ENCODE measurements around the gene SPOCK3.

- TF ChIP-seq, protein P1, sequence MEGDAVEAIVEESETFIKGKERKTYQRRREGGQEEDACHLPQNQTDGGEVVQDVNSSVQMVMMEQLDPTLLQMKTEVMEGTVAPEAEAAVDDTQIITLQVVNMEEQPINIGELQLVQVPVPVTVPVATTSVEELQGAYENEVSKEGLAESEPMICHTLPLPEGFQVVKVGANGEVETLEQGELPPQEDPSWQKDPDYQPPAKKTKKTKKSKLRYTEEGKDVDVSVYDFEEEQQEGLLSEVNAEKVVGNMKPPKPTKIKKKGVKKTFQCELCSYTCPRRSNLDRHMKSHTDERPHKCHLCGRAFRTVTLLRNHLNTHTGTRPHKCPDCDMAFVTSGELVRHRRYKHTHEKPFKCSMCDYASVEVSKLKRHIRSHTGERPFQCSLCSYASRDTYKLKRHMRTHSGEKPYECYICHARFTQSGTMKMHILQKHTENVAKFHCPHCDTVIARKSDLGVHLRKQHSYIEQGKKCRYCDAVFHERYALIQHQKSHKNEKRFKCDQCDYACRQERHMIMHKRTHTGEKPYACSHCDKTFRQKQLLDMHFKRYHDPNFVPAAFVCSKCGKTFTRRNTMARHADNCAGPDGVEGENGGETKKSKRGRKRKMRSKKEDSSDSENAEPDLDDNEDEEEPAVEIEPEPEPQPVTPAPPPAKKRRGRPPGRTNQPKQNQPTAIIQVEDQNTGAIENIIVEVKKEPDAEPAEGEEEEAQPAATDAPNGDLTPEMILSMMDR (IDR thresholded peaks at IDR 0.05; ENCODE audit: extremely low read depth in 1 of 2, insufficient read depth in 1 of 2, low read depth in 1 of 2, low read length in 2 of 2), result no peak
- no peak for TF ChIP-seq POLR2A (IDR thresholded peaks at IDR 0.05; ENCODE audit: low read depth, low read length)
- no peak for TF ChIP-seq JUN (IDR thresholded peaks at IDR 0.05; ENCODE audit: borderline replicate concordance, insufficient read depth, insufficient read length, low read depth)
- no peak for TF ChIP-seq MAX (IDR thresholded peaks at IDR 0.05; ENCODE audit: insufficient read depth, insufficient read length)
- TF ChIP-seq MYC (IDR thresholded peaks at IDR 0.05; ENCODE audit: low read depth, low read length), result no peak
- no peak for TF ChIP-seq EZH2 (IDR thresholded peaks at IDR 0.05; ENCODE audit: borderline replicate concordance, low read depth, low read length, severe bottlenecking)
- TF ChIP-seq POLR2AphosphoS5 (IDR thresholded peaks at IDR 0.05; ENCODE audit: insufficient read depth, low read depth, low read length), result no peak
These were observed 30.9 kb upstream of the SPOCK3 start for GRCh38 chr4:167265231-167265630.
